Measurements from ENCODE around the gene PROCA1. TPM values are rescaled to one million over a fixed set of nuclear protein-coding genes. Genes with fewer than 3 reads are reported as not detected.

The PROCA1 gene
- total RNA-seq, 1 experiment from 2014 or later: 4.6 TPM

GRCh38 chr17:28743243-28744103 lies 31.8 kb upstream of the PROCA1 start, which contains the start of gene TRAF4:
Gene TRAF4 (plus strand): TSS chr17:28744011. CDS start chr17:28744113, 102 bp downstream.
- Histone ChIP-seq H3K9me3 (ENCODE audit: low read depth, low read length, poor library complexity, severe bottlenecking) (no peaks in the 10 kb centered on the region), H3K27me3 (replicated peaks; ENCODE audit: insufficient read depth, low read depth, low read length, poor library complexity) (no peaks in the 10 kb centered on the region), H3K36me3 (ENCODE audit: insufficient read depth, low read length, poor library complexity, severe bottlenecking) (peaks cover 16% of the 10 kb centered on the region), H3K4me3 (ENCODE audit: low read depth, low read length, poor library complexity, severe bottlenecking) (peak within 1 kb of the TSS; percentile 72), H3K27ac (ENCODE audit: low read depth, low read length, poor library complexity, severe bottlenecking) (peak within 1 kb of the TSS; percentile 94), H3K4me1 (ENCODE audit: insufficient read depth, low read length, poor library complexity, severe bottlenecking) (peaks cover 32% of the 10 kb centered on the region)
- CTCF ChIA-PET: interaction anchor here (0.7 to 1.5 kb wide), 6 partner anchors 16 to 640 kb away, joined by 3 to 5 read pairs (median 4); no protein-coding TSS in a partner anchor
- TF ChIP-seq CTCF (conservative IDR thresholded peaks at IDR 0.05; ENCODE audit: low read depth, low read length) (no peak), EZH2 (IDR thresholded peaks at IDR 0.05; ENCODE audit: borderline replicate concordance, low read depth, low read length, poor library complexity, severe bottlenecking) (no peak)
- DNase-seq (ENCODE audit: low spot score): peak; percentile 93
- TSS peak; percentile 79 for BruUV-seq (replicated peaks)
- POLR2A ChIA-PET (ENCODE audit: low non-redundant PET): interaction anchor here (0.6 to 0.7 kb wide), 2 partner anchors 148 to 427 kb away, joined by 3 to 5 read pairs; no protein-coding TSS in a partner anchor
- intact Hi-C loops (cut with micrococcal nuclease; ENCODE audit: unreplicated experiment): loop anchor here (2.0 kb wide), 1 partner anchor 15 kb away; the partner anchor contains the start of gene NEK8

GRCh38 chr17:28741358-28742349 lies 30.0 kb upstream of the PROCA1 start:
- CTCF ChIA-PET: no interaction called here
- no peak overlapping the region for H3K4me3 ChIP-seq (ENCODE audit: low read depth, low read length, poor library complexity, severe bottlenecking)
- peaks cover 23% of the 10 kb centered on the region for H3K4me1 ChIP-seq (ENCODE audit: insufficient read depth, low read length, poor library complexity, severe bottlenecking)
- TF ChIP-seq CTCF (conservative IDR thresholded peaks at IDR 0.05; ENCODE audit: low read depth, low read length) (no peak), EZH2 (IDR thresholded peaks at IDR 0.05; ENCODE audit: borderline replicate concordance, low read depth, low read length, poor library complexity, severe bottlenecking) (no peak)
- no peaks in the 10 kb centered on the region for H3K27me3 ChIP-seq (replicated peaks; ENCODE audit: insufficient read depth, low read depth, low read length, poor library complexity)
- H3K36me3 ChIP-seq (ENCODE audit: insufficient read depth, low read length, poor library complexity, severe bottlenecking): no peaks in the 10 kb centered on the region
- intact Hi-C loops (cut with micrococcal nuclease; ENCODE audit: unreplicated experiment): loop anchor here (2.0 kb wide), 1 partner anchor 13 kb away; the partner anchor contains the start of gene NEK8
- no peak for DNase-seq (ENCODE audit: low spot score)
- H3K9me3 ChIP-seq (ENCODE audit: low read depth, low read length, poor library complexity, severe bottlenecking): no peaks in the 10 kb centered on the region
- POLR2A ChIA-PET (ENCODE audit: low non-redundant PET): no interaction called here
- no peak overlapping the region for H3K27ac ChIP-seq (ENCODE audit: low read depth, low read length, poor library complexity, severe bottlenecking)
- BruUV-seq (replicated peaks): no TSS peak

Measured in A673 (cell line).